AG04450 (cell line): Measurements from ENCODE around the gene FAT2. TPM values are rescaled to one million over a fixed set of nuclear protein-coding genes. Genes with fewer than 3 reads are reported as not detected.

ENCODE experiments used
- CTCF ChIA-PET: fragments of 300-600, 350-600 bp; formaldehyde crosslinking; extraction: SDS; loops from one replicate; lab custom pipeline; 2022; ENCODE audit warnings: antibody characterized with exemption, inconsistent platforms; lab: Charles Lee
- POLR2A ChIA-PET: fragments of 350-600 bp; formaldehyde crosslinking; extraction: SDS; loops from one replicate; lab custom pipeline; 2021; ENCODE audit warnings: antibody characterized with exemption, inconsistent platforms; lab: Yijun Ruan, JAX
- DNase-seq: peaks from one replicate; pipeline ENCODE4 v3.0.0-alpha.2; 2011; ENCODE audit warnings: low read depth, low spot score
- H3K27ac ChIP-seq: one replicate; pipeline ENCODE4 v1.5.1; 2012; ENCODE audit warnings: low read depth, low read length, control low read depth
- H3K27me3 ChIP-seq: one replicate; pipeline ENCODE4 v1.6.0; 2012; ENCODE audit warnings: low read length; ENCODE audit not compliant: control insufficient read depth, insufficient read depth
- H3K4me3 ChIP-seq: 2 replicates; pipeline ENCODE4 v1.5.1; 2011; ENCODE audit warnings: mild to moderate bottlenecking, low read depth, low read length, control low read depth
- H3K9me3 ChIP-seq: 2 replicates; pipeline ENCODE4 v1.5.1; 2012; ENCODE audit warnings: low read length; ENCODE audit not compliant: control insufficient read depth, insufficient read depth
- CTCF ChIP-seq: IDR thresholded peaks from 2 replicates; pipeline ENCODE4 v1.5.1; 2011; ENCODE audit warnings: low read depth, low read length, control low read depth, inconsistent platforms
- polyA plus RNA-seq: library from polyadenylated mRNA; depleted of rRNA; stranded (reverse); fragments of >200 nt; gene quantifications from 2 replicates; pipeline ENCODE4 v1.2.3, GENCODE V29; 2011

Gene FAT2
- polyA plus RNA-seq, 1 experiment: 0.01 TPM

- Histone ChIP-seq H3K27ac (no peak overlapping the region), H3K9me3 (no peaks in the 10 kb centered on the region), H3K4me3 (no peak overlapping the region), H3K27me3 (peaks cover 11% of the 10 kb centered on the region)
- CTCF ChIA-PET: no interaction called here
- no peak for DNase-seq
- POLR2A ChIA-PET: no interaction called here
- no peak for TF ChIP-seq CTCF
Measured at GRCh38 chr5:151553695-151554094, 37.4 kb downstream of the FAT2 start.

- no peak overlapping the region for H3K4me3 ChIP-seq
- ChIA-PET POLR2A (no interaction called here), CTCF (no interaction called here)
Measured at GRCh38 chr5:151553130-151553670, 37.9 kb downstream of the FAT2 start.

GRCh38 chr5:151551985-151552384 lies 39.1 kb downstream of the FAT2 start:
- DNase-seq: no peak
- CTCF ChIA-PET: no interaction called here
- POLR2A ChIA-PET: no interaction called here

More at GRCh38 chr5:151553130-151553670, 37.9 kb downstream of the FAT2 start:
- Histone ChIP-seq H3K9me3 (no peaks in the 10 kb centered on the region), H3K27ac (no peak overlapping the region), H3K27me3 (peaks cover 11% of the 10 kb centered on the region)
- no peak for TF ChIP-seq CTCF
- DNase-seq: no peak

GRCh38 chr5:151550146-151550545 lies 41.0 kb downstream of the FAT2 start:
- TF ChIP-seq CTCF: no peak
- peaks cover 5% of the 10 kb centered on the region for H3K27me3 ChIP-seq
- POLR2A ChIA-PET: no interaction called here
- H3K9me3 ChIP-seq: no peaks in the 10 kb centered on the region
- no peak overlapping the region for H3K27ac ChIP-seq
- DNase-seq: no peak
- CTCF ChIA-PET: no interaction called here
- no peak overlapping the region for H3K4me3 ChIP-seq

More at GRCh38 chr5:151551985-151552384, 39.1 kb downstream of the FAT2 start:
- Histone ChIP-seq H3K27ac (no peak overlapping the region), H3K9me3 (no peaks in the 10 kb centered on the region), H3K4me3 (no peak overlapping the region), H3K27me3 (peaks cover 6% of the 10 kb centered on the region)
- no peak for TF ChIP-seq CTCF

GRCh38 chr5:151549713-151550112 lies 41.4 kb downstream of the FAT2 start:
- H3K27me3 ChIP-seq: peaks cover 5% of the 10 kb centered on the region
- POLR2A ChIA-PET: no interaction called here
- H3K27ac ChIP-seq: no peak overlapping the region
- H3K9me3 ChIP-seq: no peaks in the 10 kb centered on the region
- TF ChIP-seq CTCF: no peak
- CTCF ChIA-PET: no interaction called here
- no peak overlapping the region for H3K4me3 ChIP-seq
- DNase-seq: no peak
